T1000 (cell line): ENCODE measurements around the gene TMEM178B.

Experiments used
- DNase-seq: peaks from one replicate; lab custom pipeline; 2025; ENCODE audit warnings: mixed read lengths; lab: John Stamatoyannopoulos, UW

The TMEM178B gene

GRCh38 chr7:141263983-141264382 lies 190.1 kb downstream of the TMEM178B start:
- no peak for DNase-seq

- no peak for DNase-seq
These were observed 190.6 kb downstream of the TMEM178B start for GRCh38 chr7:141264511-141264910.

- no peak for DNase-seq
These were observed 191.8 kb downstream of the TMEM178B start for GRCh38 chr7:141265668-141266067.

- DNase-seq, result no peak
These were observed 194.8 kb downstream of the TMEM178B start for GRCh38 chr7:141268614-141269013.

- DNase-seq, result no peak
These were observed 197.6 kb downstream of the TMEM178B start for GRCh38 chr7:141271451-141271850.

DNA sequence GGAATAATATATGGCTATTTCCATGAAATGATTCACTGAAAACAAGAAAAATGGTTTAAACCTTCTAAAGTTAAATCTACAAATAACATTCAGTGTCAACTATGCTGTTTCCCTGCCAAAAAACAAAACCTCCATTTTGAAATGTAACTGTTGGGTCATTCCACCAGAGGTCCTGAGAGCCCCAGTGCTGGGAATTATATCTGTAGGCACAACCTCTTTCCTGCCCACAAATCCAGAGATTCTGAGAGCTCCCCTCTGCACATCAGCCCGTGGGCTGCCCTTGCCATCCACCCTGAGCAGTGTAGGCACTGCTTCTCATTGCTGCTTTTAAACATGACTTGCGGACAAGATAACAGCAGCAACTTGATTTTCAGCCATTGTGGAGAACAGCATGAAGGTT lies 198.6 kb downstream of the TMEM178B start:
- no peak for DNase-seq

DNA sequence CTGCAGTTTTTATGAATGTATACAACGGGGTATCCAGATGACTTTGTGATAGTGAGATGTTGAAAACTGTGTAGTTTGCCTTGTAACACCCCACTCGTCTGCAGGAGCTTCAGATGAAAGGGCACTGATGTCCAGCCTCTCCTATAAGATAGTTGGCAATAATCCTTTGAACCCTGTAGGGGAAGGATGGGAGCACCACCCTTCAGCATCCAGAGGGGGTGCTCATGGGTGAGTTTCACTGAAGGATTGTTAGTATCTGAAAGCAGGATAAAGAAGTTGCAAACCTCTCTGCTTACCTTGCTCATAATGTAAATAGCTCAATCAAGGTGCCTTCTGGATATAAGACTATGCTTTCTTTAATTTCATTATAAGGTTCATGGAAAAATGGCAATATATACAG lies 201.5 kb downstream of the TMEM178B start:
- DNase-seq, result no peak

DNA sequence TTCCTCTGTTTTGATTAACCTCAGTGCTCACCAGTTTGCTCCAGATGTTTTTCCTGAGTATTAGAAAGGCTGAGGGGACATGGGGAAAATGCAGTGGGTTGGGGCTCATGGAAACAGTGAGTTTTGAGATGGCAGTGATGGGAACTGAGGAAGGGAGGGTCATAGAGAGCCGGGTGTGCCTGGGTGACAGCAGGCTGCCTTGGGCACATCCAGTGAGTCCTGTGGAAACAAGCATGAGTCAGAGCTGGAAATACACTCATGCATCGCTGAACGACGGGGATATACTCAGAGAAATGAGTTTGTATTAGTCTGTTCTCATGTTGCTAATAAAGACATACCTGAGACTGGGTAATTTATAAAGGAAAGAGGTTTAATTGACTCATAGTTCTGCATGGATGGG lies 202.2 kb downstream of the TMEM178B start:
- no peak for DNase-seq

GRCh38 chr7:141280100-141280499 lies 206.2 kb downstream of the TMEM178B start:
- no peak for DNase-seq

GRCh38 chr7:141281311-141281710 lies 207.4 kb downstream of the TMEM178B start:
- no peak for DNase-seq

DNA sequence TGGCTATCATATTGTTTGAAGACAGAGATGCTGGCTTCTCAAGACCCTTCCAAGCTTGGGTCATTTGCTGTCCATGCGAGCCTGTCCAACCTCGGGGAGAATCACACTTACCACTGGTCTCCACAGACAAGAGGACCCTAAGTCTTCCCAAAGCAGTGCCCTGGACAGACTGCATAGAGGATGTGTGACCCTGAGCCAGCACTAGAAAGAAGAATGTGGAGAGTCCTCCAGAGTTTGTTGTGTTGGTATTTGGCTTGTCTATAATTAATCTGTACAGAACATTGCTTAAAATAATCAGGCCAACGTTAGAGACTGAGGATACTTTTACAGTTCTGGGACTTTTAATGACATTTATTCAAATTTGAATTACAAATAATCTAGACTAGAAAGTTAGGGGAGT lies 212.7 kb downstream of the TMEM178B start:
- DNase-seq, result no peak

DNA sequence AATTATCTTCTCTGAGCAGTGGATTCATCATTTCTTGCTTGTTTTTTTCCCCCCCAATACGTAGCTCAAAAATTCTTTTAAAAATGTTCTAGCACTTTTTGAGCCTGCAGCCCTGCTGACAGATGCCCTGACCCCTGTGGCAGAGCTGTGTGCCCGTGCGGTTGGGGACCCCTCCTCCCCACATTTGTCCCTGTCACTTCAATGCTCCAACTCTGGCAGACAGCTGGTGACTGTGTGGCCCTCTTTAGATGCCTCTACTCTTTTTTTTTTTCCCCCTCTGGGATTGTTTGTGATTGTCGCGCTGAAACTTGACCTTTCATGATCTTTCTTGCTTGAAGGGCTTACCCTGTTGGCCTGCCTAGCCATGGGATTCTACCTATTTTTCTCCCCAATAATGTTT lies 214.1 kb downstream of the TMEM178B start:
- DNase-seq, result no peak

- DNase-seq, result no peak
These were observed 214.8 kb downstream of the TMEM178B start for GRCh38 chr7:141288626-141289025.

DNA sequence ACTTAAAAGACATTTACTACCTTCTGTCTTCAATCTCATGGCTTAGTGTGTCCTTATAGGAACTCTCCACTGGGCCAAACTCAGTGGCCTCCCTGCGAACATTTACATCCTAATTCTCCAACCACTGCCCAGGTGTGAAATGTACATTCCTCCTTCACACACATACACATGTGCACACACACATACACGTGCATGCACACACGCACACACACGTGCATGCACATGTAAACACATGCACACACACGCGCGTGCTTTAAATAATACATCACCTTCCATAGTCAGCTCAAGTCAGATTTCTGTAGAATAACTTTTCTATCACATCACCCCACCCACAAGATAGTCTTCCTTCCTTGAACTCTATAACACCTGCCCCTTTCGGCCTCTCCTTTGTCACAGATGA lies 216.5 kb downstream of the TMEM178B start:
- DNase-seq, result no peak

DNA sequence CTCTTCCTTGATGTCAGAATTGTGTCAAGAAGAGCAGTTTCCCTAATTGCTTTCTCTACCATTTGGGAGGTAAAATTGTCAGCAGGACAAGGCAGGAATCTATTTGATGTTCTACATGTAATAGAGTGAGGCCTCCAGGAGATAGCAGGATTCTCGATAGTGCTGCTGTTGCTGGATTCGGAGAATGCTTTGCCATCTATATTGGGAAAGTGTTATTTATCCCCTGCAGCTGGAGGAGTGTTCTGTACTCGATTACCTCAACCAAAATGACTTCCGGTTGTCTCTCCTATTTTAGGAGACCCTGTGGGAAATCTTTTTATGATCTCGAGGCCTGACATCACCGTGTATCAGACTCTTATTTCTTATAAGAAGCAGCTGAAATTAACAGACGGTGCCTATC lies 217.1 kb downstream of the TMEM178B start:
- DNase-seq, result no peak

- DNase-seq, result no peak
These were observed 217.7 kb downstream of the TMEM178B start for GRCh38 chr7:141291541-141291940.

DNA sequence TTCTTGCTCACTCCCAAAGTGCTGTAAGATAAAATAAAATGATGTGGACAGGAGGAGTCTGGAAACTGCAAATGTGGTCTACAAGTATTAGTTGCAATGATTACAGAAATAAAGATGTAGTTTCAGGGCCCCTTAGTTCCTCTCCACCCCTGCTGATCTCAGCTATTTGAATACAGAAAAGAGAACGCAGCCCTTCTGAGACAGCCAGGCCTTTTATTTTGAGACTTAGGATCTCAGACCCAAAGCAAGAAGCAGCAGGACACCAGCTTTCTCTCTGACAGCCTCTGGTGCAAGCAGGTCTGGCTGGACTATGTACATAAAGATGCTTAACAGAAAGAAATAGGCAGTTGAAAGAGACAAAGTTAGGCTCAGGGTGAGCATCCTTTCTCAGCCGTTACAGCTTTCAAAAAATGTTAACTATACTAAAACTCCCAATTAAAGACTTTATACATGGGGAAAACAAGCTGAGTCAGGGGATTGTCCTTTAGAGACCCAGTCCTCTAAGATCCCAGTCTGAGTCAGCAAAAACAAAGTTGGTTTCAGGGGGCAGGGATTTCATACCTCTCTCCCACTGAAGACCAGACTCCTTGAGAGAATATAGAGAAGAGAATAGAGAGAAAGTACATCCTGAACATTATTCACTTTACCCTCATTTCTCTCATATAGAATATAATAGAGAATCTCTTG lies 220.4 kb downstream of the TMEM178B start:
- DNase-seq, result no peak

- no peak for DNase-seq
These were observed 221.6 kb downstream of the TMEM178B start for GRCh38 chr7:141295367-141295895.

GRCh38 chr7:141300816-141301215 lies 227.0 kb downstream of the TMEM178B start:
- DNase-seq, result no peak

DNA sequence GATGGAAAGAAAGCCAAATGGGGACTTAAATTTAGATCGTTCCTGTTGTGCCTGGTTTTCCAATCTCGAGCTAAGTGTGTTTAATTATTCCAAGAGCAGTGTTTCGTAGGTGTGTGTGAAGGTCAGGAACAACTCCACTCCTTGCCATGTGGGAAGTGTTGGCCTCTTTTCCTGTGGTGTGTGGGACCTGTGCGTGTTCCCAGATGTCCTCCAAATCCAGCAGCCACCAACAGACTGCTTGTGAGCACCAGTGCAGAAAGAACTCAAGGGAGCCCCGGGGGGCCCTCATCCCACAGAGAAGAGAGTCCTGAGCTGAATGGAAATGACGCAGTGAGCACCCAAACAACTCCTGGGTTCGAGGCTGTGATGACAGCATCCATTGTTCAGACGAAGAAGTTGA lies 227.7 kb downstream of the TMEM178B start:
- no peak for DNase-seq

GRCh38 chr7:141302617-141303016 lies 228.8 kb downstream of the TMEM178B start:
- no peak for DNase-seq

DNA sequence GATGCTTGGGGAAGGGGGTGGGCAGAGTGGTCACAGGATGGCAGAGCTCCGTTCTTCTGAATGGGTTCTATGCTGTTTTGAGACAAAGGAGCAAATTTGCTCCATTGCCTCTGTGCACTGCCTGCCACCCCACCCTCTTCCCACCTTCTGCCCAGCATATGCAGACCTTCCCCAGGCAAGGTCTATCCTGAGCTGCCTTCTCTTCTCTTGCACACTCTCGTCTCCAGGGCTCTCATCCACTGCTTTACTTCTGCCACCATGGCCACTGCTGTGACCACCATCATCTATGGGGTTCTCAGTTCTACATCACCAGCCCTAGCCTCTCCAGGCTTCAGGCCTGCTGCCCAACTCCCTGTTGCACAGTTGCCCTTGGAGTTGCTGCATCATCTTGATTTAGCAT lies 230.4 kb downstream of the TMEM178B start:
- no peak for DNase-seq

GRCh38 chr7:141306081-141306480 lies 232.2 kb downstream of the TMEM178B start:
- no peak for DNase-seq

- DNase-seq, result no peak
These were observed 238.5 kb downstream of the TMEM178B start for GRCh38 chr7:141312395-141312794.
